NCI-H69 (cell line): ENCODE data around the gene EMD.
"Not testable (repeated sequence)": the region's sequence is repeated elsewhere in the genome, so short reads cannot be mapped to it uniquely, and the experiment has no call there.

Experiments
- DNase-seq: peaks from one replicate; lab custom pipeline; 2025; lab: John Stamatoyannopoulos, UW

Gene EMD

GRCh38 chrX:154378799-154379568, at the start of gene EMD:
TSS of gene EMD (plus strand) at chrX:154379295. CDS start at chrX:154379485, 190 bp downstream.
- DNase-seq = peak; percentile 99

GRCh38 chrX:154332561-154332960, 46.5 kb upstream of the EMD start:
- DNase-seq = no peak

GRCh38 chrX:154333116-154333515, 46.0 kb upstream of the EMD start:
- no peak for DNase-seq

- no peak for DNase-seq
Measured at GRCh38 chrX:154333837-154334271, 45.2 kb upstream of the EMD start.

- DNase-seq = no peak
Measured at GRCh38 chrX:154334496-154334895, 44.6 kb upstream of the EMD start.

GRCh38 chrX:154341399-154342298, 37.4 kb upstream of the EMD start:
- not testable (repeated sequence) for DNase-seq

GRCh38 chrX:154343063-154343462, 36.0 kb upstream of the EMD start:
- not testable (repeated sequence) for DNase-seq

- not testable (repeated sequence) for DNase-seq
Measured at GRCh38 chrX:154343620-154344019, 35.5 kb upstream of the EMD start.

- no peak for DNase-seq
Measured at GRCh38 chrX:154348114-154348531, 31.0 kb upstream of the EMD start.

- DNase-seq = no peak
Measured at GRCh38 chrX:154348646-154349358, 30.3 kb upstream of the EMD start.

GRCh38 chrX:154349359-154349935, 29.6 kb upstream of the EMD start:
- DNase-seq = no peak

- DNase-seq = no peak
Measured at GRCh38 chrX:154349979-154350378, 29.1 kb upstream of the EMD start.

GRCh38 chrX:154350429-154351182, 28.5 kb upstream of the EMD start:
- DNase-seq = no peak

GRCh38 chrX:154351183-154352011, 27.7 kb upstream of the EMD start:
- no peak for DNase-seq

- DNase-seq = no peak
Measured at GRCh38 chrX:154352012-154352401, 27.1 kb upstream of the EMD start.

- DNase-seq = no peak
Measured at GRCh38 chrX:154352466-154352865, 26.6 kb upstream of the EMD start.

GRCh38 chrX:154353172-154353843, 25.8 kb upstream of the EMD start:
- no peak for DNase-seq

- DNase-seq = no peak
Measured at GRCh38 chrX:154354013-154354412, 25.1 kb upstream of the EMD start.

GRCh38 chrX:154354516-154354915, 24.6 kb upstream of the EMD start:
- no peak for DNase-seq
